Astrocyte of the cerebellum (primary cell): ENCODE results near the gene PLA2G4F.

ENCODE experiments used
- DNase-seq: peaks from one replicate; pipeline ENCODE4 v3.0.0-alpha.2; 2011; ENCODE audit warnings: low read depth
- H3K4me3 ChIP-seq: 2 replicates; pipeline ENCODE4 v1.5.1; 2011; ENCODE audit warnings: mild to moderate bottlenecking, low read depth, low read length, moderate library complexity
- in situ Hi-C: cut with HindIII; loops from 2 replicates; pipeline ENCODE4 v1.10.0; 2017; ENCODE audit warnings: low sequenced_read_pairs
- TF ChIP-seq, protein P1 (sequence below): IDR thresholded peaks from 2 replicates; pipeline ENCODE4 v1.5.1; 2012; ENCODE audit warnings: low read length, low read depth, moderate library complexity, mild to moderate bottlenecking; ENCODE audit errors: missing control alignments

Gene PLA2G4F

DNA sequence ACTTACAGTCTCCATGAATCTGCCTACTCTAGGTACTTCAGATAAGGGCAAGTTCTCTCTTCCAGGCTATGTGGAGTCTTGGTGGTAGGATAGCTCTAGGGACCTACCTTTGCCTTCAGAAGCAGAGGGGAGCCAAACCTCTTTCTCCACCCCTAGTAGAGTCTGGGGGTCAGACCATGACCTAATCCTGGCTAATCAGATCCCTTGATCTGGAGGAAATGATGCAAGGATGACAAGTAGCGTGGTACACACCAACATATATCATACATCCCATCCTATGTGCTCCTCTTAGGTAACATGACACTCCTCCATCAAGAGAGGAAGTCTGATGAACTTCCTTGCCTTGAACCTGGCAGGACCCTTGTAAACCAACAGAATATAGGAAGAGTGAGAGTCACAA, 15.4 kb upstream of the PLA2G4F start:
- TF ChIP-seq, protein P1, sequence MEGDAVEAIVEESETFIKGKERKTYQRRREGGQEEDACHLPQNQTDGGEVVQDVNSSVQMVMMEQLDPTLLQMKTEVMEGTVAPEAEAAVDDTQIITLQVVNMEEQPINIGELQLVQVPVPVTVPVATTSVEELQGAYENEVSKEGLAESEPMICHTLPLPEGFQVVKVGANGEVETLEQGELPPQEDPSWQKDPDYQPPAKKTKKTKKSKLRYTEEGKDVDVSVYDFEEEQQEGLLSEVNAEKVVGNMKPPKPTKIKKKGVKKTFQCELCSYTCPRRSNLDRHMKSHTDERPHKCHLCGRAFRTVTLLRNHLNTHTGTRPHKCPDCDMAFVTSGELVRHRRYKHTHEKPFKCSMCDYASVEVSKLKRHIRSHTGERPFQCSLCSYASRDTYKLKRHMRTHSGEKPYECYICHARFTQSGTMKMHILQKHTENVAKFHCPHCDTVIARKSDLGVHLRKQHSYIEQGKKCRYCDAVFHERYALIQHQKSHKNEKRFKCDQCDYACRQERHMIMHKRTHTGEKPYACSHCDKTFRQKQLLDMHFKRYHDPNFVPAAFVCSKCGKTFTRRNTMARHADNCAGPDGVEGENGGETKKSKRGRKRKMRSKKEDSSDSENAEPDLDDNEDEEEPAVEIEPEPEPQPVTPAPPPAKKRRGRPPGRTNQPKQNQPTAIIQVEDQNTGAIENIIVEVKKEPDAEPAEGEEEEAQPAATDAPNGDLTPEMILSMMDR: no peak
- no peak overlapping the region for H3K4me3 ChIP-seq
- no peak for DNase-seq
- in situ Hi-C loops: loop anchor here (25.0 kb wide), 1 partner anchor 266 kb away; no protein-coding TSS in a partner anchor

DNA sequence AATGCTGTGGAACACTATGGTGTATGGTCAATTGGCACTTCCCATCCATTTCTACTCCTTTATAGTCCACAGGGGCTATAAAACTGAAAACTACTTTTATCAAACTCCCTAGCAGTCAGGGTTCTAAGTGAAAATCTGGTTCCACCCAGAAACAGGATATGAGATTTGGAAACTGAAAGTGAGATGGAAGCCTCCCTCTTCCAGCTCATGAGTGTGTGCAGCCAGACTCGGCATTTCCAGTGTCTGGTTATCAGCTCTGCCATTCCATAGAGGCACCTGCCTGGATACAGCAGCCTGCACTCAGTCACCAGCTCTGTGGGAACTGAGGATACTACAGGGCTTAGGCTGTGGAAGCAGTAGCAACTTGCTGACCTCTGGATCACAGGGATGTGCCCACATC, 14.7 kb upstream of the PLA2G4F start:
- in situ Hi-C loops: loop anchor here (25.0 kb wide), 1 partner anchor 266 kb away; no protein-coding TSS in a partner anchor
- H3K4me3 ChIP-seq: no peak overlapping the region
- TF ChIP-seq, protein P1: no peak
- DNase-seq: no peak

DNA sequence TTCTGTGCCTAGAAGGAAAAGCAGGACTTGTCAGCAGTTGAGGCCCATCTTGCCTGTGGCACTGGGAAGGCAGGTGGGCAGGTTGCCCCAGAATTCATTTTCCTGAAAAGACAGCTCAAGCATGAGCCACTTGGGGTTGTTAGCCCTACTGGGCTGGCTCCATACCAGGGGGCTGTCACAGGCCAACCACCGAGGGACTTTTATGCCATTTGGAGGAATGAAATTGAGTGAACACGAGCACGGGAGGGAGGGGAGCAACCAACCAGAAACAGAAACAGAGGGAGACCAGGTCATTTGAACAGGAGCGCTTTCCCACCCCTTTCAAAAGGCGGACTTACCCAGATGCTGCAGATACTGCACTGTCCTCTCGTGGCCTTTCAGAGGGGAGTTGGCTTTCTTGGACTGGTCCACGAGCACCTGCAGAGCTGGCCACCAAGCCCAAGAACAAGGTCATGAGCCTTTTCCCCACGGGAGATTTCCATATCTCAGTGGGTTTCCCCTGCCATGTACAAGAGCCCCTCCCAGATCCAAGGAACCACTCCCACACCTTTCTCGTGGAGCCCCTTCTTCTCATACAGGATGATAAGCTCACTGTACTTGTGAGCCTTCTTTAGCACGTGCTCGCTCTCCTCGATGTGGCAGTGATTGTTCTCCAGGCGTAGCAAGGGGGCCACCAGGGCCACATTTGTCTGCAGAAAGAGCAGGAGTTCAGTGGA, 9.9 kb upstream of the PLA2G4F start:
- in situ Hi-C loops: loop anchor here (25.0 kb wide), 1 partner anchor 271 kb away; no protein-coding TSS in a partner anchor
- H3K4me3 ChIP-seq: no peak overlapping the region
- no peak for DNase-seq
- TF ChIP-seq, protein P1: no peak

DNA sequence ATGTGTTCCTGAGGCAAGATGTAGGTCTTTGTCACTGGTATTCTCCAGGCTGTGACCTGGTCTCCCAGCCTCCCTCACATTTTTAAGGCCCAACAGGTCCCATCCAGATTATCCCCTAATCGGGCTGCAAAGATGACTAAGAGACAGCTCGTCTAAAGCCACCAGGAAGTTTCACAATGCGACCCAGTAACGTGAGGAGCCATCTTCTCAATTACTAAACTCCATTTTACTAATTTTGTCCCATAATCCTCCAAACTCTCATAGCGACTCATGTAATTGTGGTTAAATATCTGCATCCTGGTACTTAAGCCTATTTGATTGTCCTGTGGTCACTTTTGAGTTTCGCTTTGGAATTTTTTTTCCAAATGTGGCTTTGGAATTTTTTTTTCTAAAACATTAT, 8.7 kb upstream of the PLA2G4F start:
- no peak for DNase-seq
- no peak overlapping the region for H3K4me3 ChIP-seq
- TF ChIP-seq, protein P1: no peak
- in situ Hi-C loops: loop anchor here (25.0 kb wide), 1 partner anchor 272 kb away; no protein-coding TSS in a partner anchor

DNA sequence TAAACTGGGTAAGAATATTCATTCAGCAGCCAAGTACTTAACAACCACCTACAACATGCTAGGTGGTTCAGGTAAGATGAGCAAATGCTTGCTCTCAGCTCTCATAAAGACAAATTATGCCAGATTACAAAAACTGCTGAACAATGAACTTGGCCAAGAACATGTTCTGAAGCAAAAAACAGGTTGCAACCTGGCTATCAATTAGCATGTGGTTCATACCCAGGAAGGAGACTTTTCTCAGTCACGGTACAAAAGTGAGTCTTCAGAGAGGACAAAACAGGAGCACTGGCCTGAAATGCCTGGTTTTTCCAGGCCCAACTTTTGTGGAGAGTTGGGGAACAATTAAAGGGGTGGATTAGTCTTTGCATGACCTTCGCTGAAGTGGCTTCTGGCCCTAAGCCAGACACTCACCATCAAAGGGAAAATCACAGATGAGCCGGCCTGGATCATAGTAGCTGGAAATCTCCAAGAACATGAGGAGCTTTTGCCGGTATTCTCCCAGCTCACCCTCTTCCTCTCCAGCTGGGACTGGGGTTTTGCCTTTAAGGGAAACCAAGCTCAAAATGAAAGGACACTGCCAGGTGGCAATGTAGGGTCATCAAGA, 7.6 kb upstream of the PLA2G4F start:
- no peak for DNase-seq
- in situ Hi-C loops: loop anchor here (25.0 kb wide), 1 partner anchor 273 kb away; no protein-coding TSS in a partner anchor
- no peak overlapping the region for H3K4me3 ChIP-seq
- TF ChIP-seq, protein P1: no peak

DNA sequence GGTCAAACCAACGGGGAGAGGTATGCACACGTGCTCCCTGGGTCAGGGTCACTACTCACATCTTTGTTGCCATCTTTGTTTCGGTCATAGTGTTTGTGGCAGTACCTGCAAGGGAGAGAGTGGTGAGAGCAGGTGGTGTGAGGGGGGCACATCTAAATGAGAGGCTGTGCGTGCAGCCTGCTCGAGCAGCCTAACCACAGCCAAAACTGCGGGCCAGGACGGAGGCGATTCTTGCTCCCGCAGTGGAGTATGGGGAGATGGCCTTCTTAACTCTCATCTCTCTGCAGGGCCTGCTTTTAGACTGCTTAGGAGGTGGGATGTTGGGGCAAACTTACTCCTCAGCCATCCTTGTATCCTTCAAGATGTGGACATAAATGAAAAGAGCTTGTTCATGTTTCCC, 6.9 kb upstream of the PLA2G4F start:
- in situ Hi-C loops: loop anchor here (25.0 kb wide), 1 partner anchor 274 kb away; no protein-coding TSS in a partner anchor
- DNase-seq: no peak
- H3K4me3 ChIP-seq: no peak overlapping the region
- TF ChIP-seq, protein P1: no peak
